GM23338 (cell line): ENCODE results near the gene ZNF283.

ENCODE experiments used
- CREB1 ChIP-seq: fragments of 250-450 bp; sonication (Bioruptor Pico); IDR thresholded peaks from 2 replicates; pipeline ENCODE4 v1.5.0; 2020; ENCODE audit warnings: low read depth, mild to moderate bottlenecking, moderate library complexity
- EZH2 ChIP-seq: fragments of 200-600 bp; sonication (generic); IDR thresholded peaks from one replicate; pipeline ENCODE4 v1.8.0; 2017; ENCODE audit warnings: antibody characterized with exemption, mild to moderate bottlenecking, low read depth; ENCODE audit not compliant: unreplicated experiment
- EZH2phosphoT487 ChIP-seq: fragments of 200-600 bp; sonication (generic); IDR thresholded peaks from one replicate; pipeline ENCODE4 v1.8.1; 2018; ENCODE audit warnings: antibody characterized with exemption; ENCODE audit not compliant: unreplicated experiment
- POLR2AphosphoS5 ChIP-seq: IDR thresholded peaks from 2 replicates; pipeline ENCODE4 v1.6.1; 2016; ENCODE audit warnings: antibody characterized with exemption, low read depth
- REST ChIP-seq: IDR thresholded peaks from one replicate; pipeline ENCODE4 v1.6.1; 2018; ENCODE audit warnings: antibody characterized with exemption; ENCODE audit not compliant: unreplicated experiment
- TF ChIP-seq, protein P1 (sequence below), 2 experiments: fragments of 200-600 bp in 1 of 2; sonication (generic) in 1 of 2; conservative IDR thresholded peaks; 2 replicates each; pipeline versions ENCODE4 v1.5.1 to v1.6.1; 2016 to 2017; ENCODE audit warnings: antibody characterized with exemption in 2 of 2, low read depth in 2 of 2, mild to moderate bottlenecking in 2 of 2, moderate library complexity in 1 of 2
- TF ChIP-seq, protein P2 (sequence below): IDR thresholded peaks from 2 replicates; pipeline ENCODE4 v1.6.1; 2016; ENCODE audit warnings: antibody characterized with exemption

- TF ChIP-seq CREB1 (CRISPR knock-in tag) (no peak), EZH2phosphoT487 (no peak), EZH2 (no peak), POLR2AphosphoS5 (no peak), REST (no peak)
- TF ChIP-seq, protein P1, sequence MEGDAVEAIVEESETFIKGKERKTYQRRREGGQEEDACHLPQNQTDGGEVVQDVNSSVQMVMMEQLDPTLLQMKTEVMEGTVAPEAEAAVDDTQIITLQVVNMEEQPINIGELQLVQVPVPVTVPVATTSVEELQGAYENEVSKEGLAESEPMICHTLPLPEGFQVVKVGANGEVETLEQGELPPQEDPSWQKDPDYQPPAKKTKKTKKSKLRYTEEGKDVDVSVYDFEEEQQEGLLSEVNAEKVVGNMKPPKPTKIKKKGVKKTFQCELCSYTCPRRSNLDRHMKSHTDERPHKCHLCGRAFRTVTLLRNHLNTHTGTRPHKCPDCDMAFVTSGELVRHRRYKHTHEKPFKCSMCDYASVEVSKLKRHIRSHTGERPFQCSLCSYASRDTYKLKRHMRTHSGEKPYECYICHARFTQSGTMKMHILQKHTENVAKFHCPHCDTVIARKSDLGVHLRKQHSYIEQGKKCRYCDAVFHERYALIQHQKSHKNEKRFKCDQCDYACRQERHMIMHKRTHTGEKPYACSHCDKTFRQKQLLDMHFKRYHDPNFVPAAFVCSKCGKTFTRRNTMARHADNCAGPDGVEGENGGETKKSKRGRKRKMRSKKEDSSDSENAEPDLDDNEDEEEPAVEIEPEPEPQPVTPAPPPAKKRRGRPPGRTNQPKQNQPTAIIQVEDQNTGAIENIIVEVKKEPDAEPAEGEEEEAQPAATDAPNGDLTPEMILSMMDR (conservative IDR thresholded peaks at IDR 0.05; ENCODE audit: low read depth in 2 of 2), result no peak
- TF ChIP-seq, protein P2, sequence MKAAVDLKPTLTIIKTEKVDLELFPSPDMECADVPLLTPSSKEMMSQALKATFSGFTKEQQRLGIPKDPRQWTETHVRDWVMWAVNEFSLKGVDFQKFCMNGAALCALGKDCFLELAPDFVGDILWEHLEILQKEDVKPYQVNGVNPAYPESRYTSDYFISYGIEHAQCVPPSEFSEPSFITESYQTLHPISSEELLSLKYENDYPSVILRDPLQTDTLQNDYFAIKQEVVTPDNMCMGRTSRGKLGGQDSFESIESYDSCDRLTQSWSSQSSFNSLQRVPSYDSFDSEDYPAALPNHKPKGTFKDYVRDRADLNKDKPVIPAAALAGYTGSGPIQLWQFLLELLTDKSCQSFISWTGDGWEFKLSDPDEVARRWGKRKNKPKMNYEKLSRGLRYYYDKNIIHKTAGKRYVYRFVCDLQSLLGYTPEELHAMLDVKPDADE, result no peak
Measured at GRCh38 chr19:43847246-43847645, 20.1 kb downstream of the ZNF283 start.
